Measurements from ENCODE around the gene ZSWIM1. TPM values are rescaled to one million over a fixed set of nuclear protein-coding genes. Genes with fewer than 3 reads are reported as not detected.
A peak's percentile ranks its signal among the peaks of the same experiment; 100 is the strongest.
"Not testable (repeated sequence)": the region's sequence is repeated elsewhere in the genome, so short reads cannot be mapped to it uniquely, and the experiment has no call there.

The ZSWIM1 gene
- total and polyA plus RNA-seq, 2 experiments from 2014 or later: 11.7 to 13.5 TPM

GRCh38 chr20:45921337-45922189, 40.5 kb downstream of the ZSWIM1 start:
- H3K27ac ChIP-seq: no peak overlapping the region
- no peak for TF ChIP-seq CTCF (IDR thresholded peaks at IDR 0.05; ENCODE audit: low read depth, low read length)
- H3K4me1 ChIP-seq (ENCODE audit: low read depth): peaks cover 8% of the 10 kb centered on the region

GRCh38 chr20:45924391-45925261, 43.6 kb downstream of the ZSWIM1 start:
- H3K9me3 ChIP-seq (ENCODE audit: low read depth): no peaks in the 10 kb centered on the region
- peak in 1 of 2 donors; percentile 80 for DNase-seq (ENCODE audit: low read depth in 1 of 2, low spot score in 1 of 2)
- H3K27ac ChIP-seq: no peak overlapping the region
- H3K4me3 ChIP-seq: no peak overlapping the region
- peaks cover 8% of the 10 kb centered on the region for H3K4me1 ChIP-seq (ENCODE audit: low read depth)
- H3K36me3 ChIP-seq: no peaks in the 10 kb centered on the region
- no peak for TF ChIP-seq CTCF (IDR thresholded peaks at IDR 0.05; ENCODE audit: low read depth, low read length)
- no peaks in the 10 kb centered on the region for H3K27me3 ChIP-seq

More at GRCh38 chr20:45921337-45922189, 40.5 kb downstream of the ZSWIM1 start:
- H3K27me3 ChIP-seq: no peaks in the 10 kb centered on the region
- no peaks in the 10 kb centered on the region for H3K36me3 ChIP-seq
- no peaks in the 10 kb centered on the region for H3K9me3 ChIP-seq (ENCODE audit: low read depth)
- no peak overlapping the region for H3K4me3 ChIP-seq
- DNase-seq (ENCODE audit: low read depth in 1 of 2, low spot score in 1 of 2): no peak

- Histone ChIP-seq H3K4me3 (no peak overlapping the region), H3K9me3 (ENCODE audit: low read depth) (no peaks in the 10 kb centered on the region), H3K36me3 (no peaks in the 10 kb centered on the region), H3K27ac (no peak overlapping the region), H3K4me1 (ENCODE audit: low read depth) (peaks cover 8% of the 10 kb centered on the region), H3K27me3 (no peaks in the 10 kb centered on the region)
- DNase-seq (ENCODE audit: low read depth in 1 of 2, low spot score in 1 of 2): no peak
- TF ChIP-seq CTCF (IDR thresholded peaks at IDR 0.05; ENCODE audit: low read depth, low read length): no peak
These were observed 44.9 kb downstream of the ZSWIM1 start for GRCh38 chr20:45925821-45926506.

GRCh38 chr20:45926731-45927070, 45.7 kb downstream of the ZSWIM1 start:
- Histone ChIP-seq H3K9me3 (ENCODE audit: low read depth) (no peaks in the 10 kb centered on the region), H3K4me1 (ENCODE audit: low read depth) (peaks cover 8% of the 10 kb centered on the region), H3K27ac (no peak overlapping the region), H3K4me3 (no peak overlapping the region), H3K36me3 (no peaks in the 10 kb centered on the region), H3K27me3 (no peaks in the 10 kb centered on the region)
- TF ChIP-seq CTCF (IDR thresholded peaks at IDR 0.05; ENCODE audit: low read depth, low read length): no peak
- DNase-seq (ENCODE audit: low read depth in 1 of 2, low spot score in 1 of 2): no peak

- Histone ChIP-seq H3K36me3 (no peaks in the 10 kb centered on the region), H3K4me3 (no peak overlapping the region), H3K27ac (no peak overlapping the region), H3K4me1 (ENCODE audit: low read depth) (peaks cover 5% of the 10 kb centered on the region), H3K9me3 (ENCODE audit: low read depth) (no peaks in the 10 kb centered on the region), H3K27me3 (no peaks in the 10 kb centered on the region)
- DNase-seq (ENCODE audit: low read depth in 1 of 2, low spot score in 1 of 2): no peak
- no peak for TF ChIP-seq CTCF (IDR thresholded peaks at IDR 0.05; ENCODE audit: low read depth, low read length)
These were observed 46.2 kb downstream of the ZSWIM1 start for GRCh38 chr20:45927071-45927878.

GRCh38 chr20:45931680-45932079, 50.7 kb downstream of the ZSWIM1 start:
- H3K4me3 ChIP-seq; H3K27me3 ChIP-seq; H3K27ac ChIP-seq; H3K36me3 ChIP-seq; H3K4me1 ChIP-seq (ENCODE audit: low read depth); H3K9me3 ChIP-seq (ENCODE audit: low read depth); DNase-seq (ENCODE audit: low read depth in 1 of 2, low spot score in 1 of 2): not testable (repeated sequence)
